PC-9 (cell line): ENCODE measurements around the gene EME1. TPM values are rescaled to one million over a fixed set of nuclear protein-coding genes. Genes with fewer than 3 reads are reported as not detected.
"Not testable (repeated sequence)": the region's sequence is repeated elsewhere in the genome, so short reads cannot be mapped to it uniquely, and the experiment has no call there.

ENCODE experiments used
- BruUV-seq: library from RNA; stranded (reverse); fragments of 400-500 nt; replicated peaks from 2 replicates; lab custom pipeline; 2021; lab: Mats Ljungman, UMichigan
- CTCF ChIA-PET: fragments of 300-600 bp; sonication (Branson Sonifier 250); formaldehyde crosslinking; loops from one replicate; lab custom pipeline; 2022; ENCODE audit warnings: antibody characterized with exemption; lab: Charles Lee
- POLR2A ChIA-PET: fragments of 300-600 bp; sonication (Branson Sonifier 250); formaldehyde crosslinking; loops from one replicate; lab custom pipeline; 2022; ENCODE audit warnings: antibody characterized with exemption; ENCODE audit not compliant: unreplicated experiment; lab: Charles Lee
- DNase-seq, 2 experiments: peaks; one replicate each; pipeline versions ENCODE4 v3.0.0 to v3.0.0-alpha.2; 2015 to 2022; ENCODE audit warnings: mixed read lengths in 1 of 2
- H2AFZ ChIP-seq: fragments of 200-600 bp; sonication (generic); 2 replicates; pipeline ENCODE4 v1.8.1; 2017; ENCODE audit warnings: antibody characterized with exemption
- H3F3A ChIP-seq: fragments of 200-600 bp; sonication (generic); 2 replicates; pipeline ENCODE4 v1.8.1; 2017; ENCODE audit warnings: antibody characterized with exemption, mild to moderate bottlenecking, low read depth; ENCODE audit not compliant: insufficient read depth
- H3K27ac ChIP-seq: fragments of 200-600 bp; sonication (generic); 2 replicates; pipeline ENCODE4 v1.6.1; 2016; ENCODE audit warnings: mixed run types
- H3K27me3 ChIP-seq: fragments of 200-600 bp; sonication (generic); 2 replicates; pipeline ENCODE4 v1.6.1; 2016; ENCODE audit warnings: low read depth, mixed run types; ENCODE audit not compliant: insufficient read depth
- H3K36me3 ChIP-seq: fragments of 200-600 bp; sonication (generic); 2 replicates; pipeline ENCODE4 v1.6.1; 2016; ENCODE audit warnings: low read depth, mixed run types
- H3K4me1 ChIP-seq: fragments of 200-600 bp; sonication (generic); replicated peaks from 2 replicates; pipeline ENCODE4 v1.6.1; 2016; ENCODE audit warnings: mixed run types; ENCODE audit not compliant: insufficient read depth
- H3K4me2 ChIP-seq: fragments of 200-600 bp; sonication (generic); 2 replicates; pipeline ENCODE4 v1.6.1; 2017; ENCODE audit warnings: mixed run types
- H3K4me3 ChIP-seq: fragments of 200-600 bp; sonication (generic); 2 replicates; pipeline ENCODE4 v1.6.1; 2016; ENCODE audit warnings: mixed run types
- H3K79me2 ChIP-seq: fragments of 200-600 bp; sonication (generic); 2 replicates; pipeline ENCODE4 v1.6.1; 2017; ENCODE audit warnings: low read depth, mixed run types
- H3K9me2 ChIP-seq: fragments of 200-600 bp; sonication (generic); 2 replicates; pipeline ENCODE4 v1.8.1; 2017; ENCODE audit warnings: mild to moderate bottlenecking; ENCODE audit not compliant: insufficient read depth
- H3K9me3 ChIP-seq: fragments of 200-600 bp; sonication (generic); 2 replicates; pipeline ENCODE4 v1.8.1; 2016; ENCODE audit warnings: low read depth; ENCODE audit not compliant: insufficient read depth
- H4K20me1 ChIP-seq: fragments of 200-600 bp; sonication (generic); 2 replicates; pipeline ENCODE4 v1.8.1; 2017; ENCODE audit not compliant: insufficient read depth
- EZH2 ChIP-seq: fragments of 200-600 bp; sonication (generic); IDR thresholded peaks from 2 replicates; pipeline ENCODE4 v1.8.0; 2017; ENCODE audit warnings: antibody characterized with exemption, low read depth
- intact Hi-C: fragments of 100-400 bp; cut with micrococcal nuclease; formaldehyde crosslinking; loops from one replicate; pipeline ENCODE4 v1.10.0; 2022; ENCODE audit not compliant: unreplicated experiment
- total RNA-seq: library from RNA; stranded (reverse); gene quantifications from 2 replicates; pipeline ENCODE4 v1.2.3, GENCODE V29; 2021
- TF ChIP-seq, protein P1 (sequence below): fragments of 200-600 bp; sonication (generic); conservative IDR thresholded peaks from 2 replicates; pipeline ENCODE4 v1.6.1; 2017; ENCODE audit warnings: mixed run types, antibody characterized with exemption, mild to moderate bottlenecking, moderate library complexity

EME1 gene
- total RNA-seq, 1 experiment from 2014 or later = 21.0 TPM

GRCh38 chr17:50426472-50426782 lies 53.4 kb downstream of the EME1 start:
- Histone ChIP-seq H3K4me1 (peaks cover 84% of the 10 kb centered on the region), H2AFZ (peak overlapping the region; percentile 77), H3K79me2 (peaks cover 67% of the 10 kb centered on the region), H3K27me3 (no peaks in the 10 kb centered on the region), H3K4me2 (peak overlapping the region; percentile 91), H3K9me3 (no peaks in the 10 kb centered on the region), H3F3A (peaks cover 48% of the 10 kb centered on the region), H3K36me3 (peaks cover 14% of the 10 kb centered on the region), H3K9me2 (no peaks in the 10 kb centered on the region), H4K20me1 (peaks cover 7% of the 10 kb centered on the region; the same call in 1 of the 2 replicates), H3K4me3 (peak overlapping the region; percentile 63), H3K27ac (peak overlapping the region; percentile 40)
- TF ChIP-seq, protein P1, sequence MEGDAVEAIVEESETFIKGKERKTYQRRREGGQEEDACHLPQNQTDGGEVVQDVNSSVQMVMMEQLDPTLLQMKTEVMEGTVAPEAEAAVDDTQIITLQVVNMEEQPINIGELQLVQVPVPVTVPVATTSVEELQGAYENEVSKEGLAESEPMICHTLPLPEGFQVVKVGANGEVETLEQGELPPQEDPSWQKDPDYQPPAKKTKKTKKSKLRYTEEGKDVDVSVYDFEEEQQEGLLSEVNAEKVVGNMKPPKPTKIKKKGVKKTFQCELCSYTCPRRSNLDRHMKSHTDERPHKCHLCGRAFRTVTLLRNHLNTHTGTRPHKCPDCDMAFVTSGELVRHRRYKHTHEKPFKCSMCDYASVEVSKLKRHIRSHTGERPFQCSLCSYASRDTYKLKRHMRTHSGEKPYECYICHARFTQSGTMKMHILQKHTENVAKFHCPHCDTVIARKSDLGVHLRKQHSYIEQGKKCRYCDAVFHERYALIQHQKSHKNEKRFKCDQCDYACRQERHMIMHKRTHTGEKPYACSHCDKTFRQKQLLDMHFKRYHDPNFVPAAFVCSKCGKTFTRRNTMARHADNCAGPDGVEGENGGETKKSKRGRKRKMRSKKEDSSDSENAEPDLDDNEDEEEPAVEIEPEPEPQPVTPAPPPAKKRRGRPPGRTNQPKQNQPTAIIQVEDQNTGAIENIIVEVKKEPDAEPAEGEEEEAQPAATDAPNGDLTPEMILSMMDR = no peak
- no peak for TF ChIP-seq EZH2
- intact Hi-C loops = loop anchor here (2.0 kb wide), 1 partner anchor 30 kb away; the partner anchor contains the start of gene LRRC59
- POLR2A ChIA-PET = interaction anchor here (0.6 to 0.9 kb wide), 2 partner anchors 14 to 267 kb away, joined by 4 to 5 read pairs; no protein-coding TSS in a partner anchor
- BruUV-seq = no TSS peak
- no peak for DNase-seq
- CTCF ChIA-PET = interaction anchor here (0.5 to 1.1 kb wide), 2 partner anchors 29 to 257 kb away, joined by 5 to 6 read pairs; partner anchors contain the start of gene LRRC59

DNA sequence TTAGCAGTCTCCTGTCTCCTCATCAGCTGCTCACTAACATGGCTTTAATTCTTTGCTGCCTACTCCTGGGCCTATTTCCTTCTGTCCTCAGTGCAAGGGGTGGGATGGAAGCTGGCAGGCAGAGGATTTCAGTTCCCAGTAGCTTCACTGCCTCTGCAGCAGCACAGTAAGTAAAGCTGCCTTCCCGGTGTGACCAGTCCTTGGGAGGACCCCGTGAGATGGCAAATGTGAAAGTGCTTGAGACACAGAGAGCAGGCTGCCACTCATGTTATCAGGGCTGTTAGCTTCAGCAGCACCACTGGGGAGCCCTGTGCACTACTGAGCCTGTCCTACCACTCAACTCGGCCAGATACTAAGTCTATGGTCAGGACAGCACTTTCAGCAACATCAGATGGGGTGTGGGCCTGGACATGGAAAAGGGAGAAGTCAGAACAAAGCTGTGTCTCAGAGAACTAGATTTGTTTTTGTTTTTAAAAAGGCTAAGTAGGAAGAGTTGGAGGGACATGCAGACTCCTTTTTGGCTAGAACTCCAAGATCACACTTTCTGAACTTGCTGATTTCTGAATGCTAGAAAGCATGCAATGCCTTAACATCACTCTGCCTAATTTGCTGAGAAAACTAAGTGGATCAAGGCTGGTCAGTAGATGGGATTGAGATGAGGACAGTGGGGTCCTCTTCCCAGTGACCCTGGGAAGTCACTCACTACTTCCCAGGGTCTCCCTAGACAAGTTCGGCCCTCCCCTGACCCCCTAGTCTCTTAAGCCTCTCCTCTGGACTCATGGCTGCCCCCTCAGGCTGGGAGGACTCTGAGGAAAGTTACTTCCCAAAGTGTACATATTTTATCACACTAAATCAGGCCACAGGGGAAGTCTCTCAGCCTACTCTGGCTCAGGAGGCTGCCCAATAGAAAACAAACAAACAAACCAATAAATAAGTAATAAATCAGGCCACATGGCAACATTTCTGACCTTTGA lies 54.1 kb downstream of the EME1 start:
- Histone ChIP-seq H3K4me3 (peak overlapping the region; percentile 63), H3K9me2 (no peaks in the 10 kb centered on the region), H3F3A (peaks cover 51% of the 10 kb centered on the region), H2AFZ (peak overlapping the region; percentile 77), H3K9me3 (no peaks in the 10 kb centered on the region), H3K36me3 (peaks cover 14% of the 10 kb centered on the region), H4K20me1 (peaks cover 9% of the 10 kb centered on the region; the same call in 1 of the 2 replicates), H3K79me2 (peaks cover 73% of the 10 kb centered on the region), H3K27ac (peak overlapping the region; percentile 40), H3K4me1 (peaks cover 82% of the 10 kb centered on the region), H3K27me3 (no peaks in the 10 kb centered on the region), H3K4me2 (peak overlapping the region; percentile 91)
- BruUV-seq = TSS peak; percentile 47
- peak; percentile 46 to 67 for DNase-seq
- ChIA-PET POLR2A (interaction anchor here (0.6 to 0.9 kb wide), 3 partner anchors 13 to 266 kb away, joined by 4 to 5 read pairs (median 5); partner anchors contain the start of gene LRRC59), CTCF (interaction anchor here (1.1 kb wide), 1 partner anchor 30 kb away, joined by 6 read pairs; the partner anchor contains the start of gene LRRC59)
- intact Hi-C loops = loop anchor here (1.0 to 2.0 kb wide), 3 partner anchors 25 to 36 kb away; partner anchors contain the start of gene LRRC59
- TF ChIP-seq, protein P1 = peak; percentile 67
- no peak for TF ChIP-seq EZH2

- DNase-seq, CTCF ChIA-PET, intact Hi-C loops, H3K9me2 ChIP-seq, BruUV-seq, H3K27me3 ChIP-seq, H2AFZ ChIP-seq, POLR2A ChIA-PET, H3K9me3 ChIP-seq: not testable (repeated sequence)
- H3F3A ChIP-seq = peaks cover 50% of the 10 kb centered on the region
- H3K27ac ChIP-seq = peak overlapping the region; percentile 40; the same call in 1 of the 2 replicates
- H3K79me2 ChIP-seq = peaks cover 82% of the 10 kb centered on the region
- peak overlapping the region; percentile 91 for H3K4me2 ChIP-seq
- peak overlapping the region; percentile 63; the same call in 1 of the 2 replicates for H3K4me3 ChIP-seq
- peaks cover 19% of the 10 kb centered on the region for H4K20me1 ChIP-seq
- peaks cover 14% of the 10 kb centered on the region for H3K36me3 ChIP-seq
- peaks cover 72% of the 10 kb centered on the region for H3K4me1 ChIP-seq
Observed at GRCh38 chr17:50428126-50428525, 55.1 kb downstream of the EME1 start.
